ENCODE measurements around the gene CC2D1B.

The CC2D1B gene

GRCh38 chr1:52305417-52306226 lies 60.4 kb downstream of the CC2D1B start:
- no peak for DNase-seq

All from stimulated activated naive CD4-positive, alpha-beta T cell treated with Interleukin-2 at 50 U/mL for 16 hours (primary cell).